K562 (cell line): ENCODE data around the gene TEX48. TPM values are rescaled to one million over a fixed set of nuclear protein-coding genes. Genes with fewer than 3 reads are reported as not detected.

Experiments used
- ATAC-seq: fragments of 200-7000 bp; cut with Tn5 transposase; 3 replicates; pipeline ENCODE4 v1.9.1; 2020; ENCODE audit warnings: moderate library complexity
- BruUV-seq: library from RNA; stranded (reverse); fragments of 400-500 nt; replicated peaks from 2 replicates; lab custom pipeline; 2021; lab: Mats Ljungman, UMichigan
- CTCF ChIA-PET: fragments of 300-600 bp; formaldehyde crosslinking; extraction: SDS; loops from one replicate; lab custom pipeline; 2021; ENCODE audit warnings: low intra/inter-chr PET ratio; lab: Yijun Ruan, JAX
- POLR2A ChIA-PET: fragments of 300-600, 350-650 bp; sonication (Branson Sonifier 250); formaldehyde crosslinking; extraction: SDS; loops from one replicate; lab custom pipeline; 2021; ENCODE audit warnings: antibody characterized with exemption, inconsistent platforms; lab: Yijun Ruan, JAX
- DNase-seq, 4 experiments: peaks; one replicate each; pipeline versions ENCODE4 v3.0.0 to v3.0.0-alpha.2; 2011 to 2018; ENCODE audit warnings: low spot score in 3 of 4, mixed read lengths in 3 of 4; ENCODE audit errors: extremely low read depth in 1 of 4
- FAIRE-seq: peaks from 2 replicates; lab custom pipeline; 2011; peaks lifted over from hg19 to GRCh38; lab: Jason Lieb, UNC
- H2AFZ ChIP-seq: 2 replicates; pipeline ENCODE4 v1.6.0; 2011; ENCODE audit warnings: low read depth, low read length, control low read depth, inconsistent platforms
- H3K27ac ChIP-seq: fragments of 200-600 bp; 3 replicates; pipeline ENCODE4 v1.8.0; 2011; ENCODE audit warnings: low read depth, mild to moderate bottlenecking, control low read depth, inconsistent platforms, low read length, moderate library complexity, mixed read lengths; ENCODE audit errors: extremely low read depth
- H3K27me3 ChIP-seq, 2 experiments: fragments of 300-600 bp in 1 of 2; 2 replicates in 1 of 2; 3 replicates in 1 of 2; pipeline versions ENCODE4 v1.6.0 to v1.8.0; 2011; ENCODE audit warnings: inconsistent platforms in 2 of 2, low read length in 2 of 2, mild to moderate bottlenecking in 1 of 2, mixed read lengths in 1 of 2, moderate library complexity in 1 of 2; ENCODE audit not compliant: control insufficient read depth in 2 of 2, insufficient read depth in 2 of 2
- H3K36me3 ChIP-seq: fragments of 300-600 bp; 3 replicates; pipeline ENCODE4 v1.8.0; 2011; ENCODE audit warnings: mild to moderate bottlenecking, low read length, inconsistent platforms; ENCODE audit not compliant: control insufficient read depth, insufficient read depth
- H3K4me1 ChIP-seq, 2 experiments: fragments of 200-600 bp in 1 of 2; replicated peaks in 1 of 2; 2 replicates in 1 of 2; 3 replicates in 1 of 2; pipeline versions ENCODE4 v1.5.1 to v1.8.0; 2011; ENCODE audit warnings: inconsistent platforms in 2 of 2, low read length in 2 of 2, mild to moderate bottlenecking in 1 of 2, mixed read lengths in 1 of 2, moderate library complexity in 1 of 2; ENCODE audit not compliant: control insufficient read depth in 2 of 2, insufficient read depth in 2 of 2
- H3K4me2 ChIP-seq: 2 replicates; pipeline ENCODE4 v1.6.1; 2011; ENCODE audit warnings: low read length, control low read depth, inconsistent platforms, mixed read lengths; ENCODE audit not compliant: insufficient read depth
- H3K4me3 ChIP-seq: fragments of 200-600 bp; sonication (generic), shearing (Covaris generic); 2 replicates; pipeline ENCODE4 v1.5.1; 2016; ENCODE audit warnings: control low read depth, inconsistent platforms
- H3K79me2 ChIP-seq: fragments of 200-600 bp; 3 replicates; pipeline ENCODE4 v1.8.0; 2011; ENCODE audit warnings: low read length, inconsistent platforms; ENCODE audit not compliant: control insufficient read depth, insufficient read depth
- H3K9ac ChIP-seq, 2 experiments: 2 replicates each; pipeline versions ENCODE4 v1.6.0 to v1.6.1; 2011; ENCODE audit warnings: low read depth in 2 of 2, low read length in 2 of 2, control low read depth in 1 of 2, inconsistent platforms in 1 of 2, mild to moderate bottlenecking in 1 of 2, mixed read lengths in 1 of 2; ENCODE audit not compliant: insufficient read depth in 1 of 2
- H3K9me1 ChIP-seq: one replicate; pipeline ENCODE4 v1.6.0; 2011; ENCODE audit warnings: inconsistent platforms, mild to moderate bottlenecking, low read length, moderate library complexity; ENCODE audit not compliant: control insufficient read depth, insufficient read depth
- H3K9me3 ChIP-seq: replicated peaks from 2 replicates; pipeline ENCODE4 v1.5.1; 2011; ENCODE audit warnings: low read depth, low read length, inconsistent platforms; ENCODE audit not compliant: control insufficient read depth, insufficient read depth
- H4K20me1 ChIP-seq: replicated peaks from 2 replicates; pipeline ENCODE4 v1.6.1; 2011; ENCODE audit warnings: low read length, inconsistent platforms, mixed read lengths; ENCODE audit not compliant: control insufficient read depth, insufficient read depth
- CHCHD3 ChIP-seq: fragments of 250-450 bp; sonication (Bioruptor Pico); IDR thresholded peaks from 2 replicates; pipeline ENCODE4 v2.1.2; 2022; ENCODE audit warnings: mild to moderate bottlenecking
- PHF8 ChIP-seq: fragments of 200-600 bp; sonication (generic); IDR thresholded peaks from 2 replicates; pipeline ENCODE4 v1.6.1; 2012; ENCODE audit warnings: mixed run types, mild to moderate bottlenecking, inconsistent platforms, low read length, moderate library complexity, borderline replicate concordance
- SPI1 ChIP-seq: IDR thresholded peaks from 2 replicates; pipeline ENCODE4 v1.6.1; 2011; ENCODE audit warnings: low read depth, low read length, control low read depth, borderline replicate concordance
- SUPT5H ChIP-seq: fragments of 450-650 bp; IDR thresholded peaks from 2 replicates; pipeline ENCODE4 v1.6.1; 2016
- TFAM ChIP-seq: fragments of 250-450 bp; sonication (Bioruptor Pico); conservative IDR thresholded peaks from 2 replicates; pipeline ENCODE4 v1.5.0; 2021; ENCODE audit warnings: mild to moderate bottlenecking, moderate library complexity
- ZBTB17 ChIP-seq: fragments of 450-650 bp; formaldehyde crosslinking; IDR thresholded peaks from 2 replicates; pipeline ENCODE4 v1.4.0; 2020; ENCODE audit warnings: mild to moderate bottlenecking
- ZBTB8A ChIP-seq: fragments of 450-650 bp; IDR thresholded peaks from 2 replicates; pipeline ENCODE4 v1.6.1; 2018; ENCODE audit warnings: mild to moderate bottlenecking, moderate library complexity; ENCODE audit not compliant: partially characterized antibody
- ZNF24 ChIP-seq: fragments of 450-650 bp; IDR thresholded peaks from 2 replicates; pipeline ENCODE4 v1.6.1; 2016
- ZNF830 ChIP-seq: fragments of 250-450 bp; sonication (Bioruptor Pico); IDR thresholded peaks from 2 replicates; pipeline ENCODE4 v1.5.0; 2021; ENCODE audit warnings: mild to moderate bottlenecking
- whole genome bisulfite sequencing: fragments of 100-300 bp; shearing (Covaris generic); methylation state at CpG from one replicate; pipeline ENCODE4 v1.1.6; 2016; ENCODE audit warnings: low coverage, mixed read lengths; ENCODE audit not compliant: insufficient coverage; ENCODE audit errors: missing lambda C conversion rate; 5-methylcytosine and 5-hydroxymethylcytosine counted together
- in situ Hi-C: fragments of 300-500 bp; cut with MboI; formaldehyde crosslinking; loops from 4 replicates; pipeline ENCODE4 v1.15.0; 2018; ENCODE audit warnings: inconsistent platforms, mixed read lengths
- intact Hi-C: fragments of 100-400 bp; cut with micrococcal nuclease; formaldehyde crosslinking; loops from 2 replicates; pipeline ENCODE4 v1.14.2; 2022
- polyA plus RNA-seq, 8 experiments: library from polyadenylated mRNA; depleted of rRNA in 4 of 8; stranded (reverse) in 5 of 8; unstranded in 3 of 8; fragments of >200 nt; fragmentation: Nextera tagmentation in 2 of 8; fragmentation: Illumina TruSeq in 1 of 8; extraction: Ambion mirVana in 2 of 8; extraction: Trizol in 1 of 8; gene quantifications; 2 replicates each; pipeline versions ENCODE4 v1.2.1 to v1.2.3, GENCODE V29; 2011 to 2014; ENCODE audit warnings: inconsistent platforms in 1 of 8, missing spikeins in 1 of 8
- total RNA-seq, 7 experiments: library from RNA; depleted of rRNA in 6 of 7; stranded (reverse); fragments of >200 nt in 6 of 7; fragmentation: Illumina TruSeq in 2 of 7; extraction: Trizol in 2 of 7; gene quantifications; 2 replicates each; pipeline versions ENCODE4 v1.2.1 to v1.2.3, GENCODE V29; 2011 to 2021; ENCODE audit warnings: low replicate concordance in 1 of 7
- TF ChIP-seq, protein P1 (sequence below), 2 experiments: IDR thresholded peaks; 2 replicates each; pipeline ENCODE4 v1.6.1; 2012; ENCODE audit warnings: improper control_type of control experiment in 2 of 2, low read depth in 2 of 2, low read length in 2 of 2, borderline replicate concordance in 1 of 2
- TF ChIP-seq, protein P2 (sequence below): IDR thresholded peaks from 2 replicates; pipeline ENCODE4 v1.6.1; 2011; ENCODE audit warnings: borderline replicate concordance, low read depth, mild to moderate bottlenecking, moderate library complexity, low read length; ENCODE audit not compliant: insufficient read depth, poor library complexity, severe bottlenecking

TEX48 gene
- total and polyA plus RNA-seq, 9 of the 15 experiments (the other 6 are each of a cell fraction or from before 2014, with no cell fraction given): not detected

DNA sequence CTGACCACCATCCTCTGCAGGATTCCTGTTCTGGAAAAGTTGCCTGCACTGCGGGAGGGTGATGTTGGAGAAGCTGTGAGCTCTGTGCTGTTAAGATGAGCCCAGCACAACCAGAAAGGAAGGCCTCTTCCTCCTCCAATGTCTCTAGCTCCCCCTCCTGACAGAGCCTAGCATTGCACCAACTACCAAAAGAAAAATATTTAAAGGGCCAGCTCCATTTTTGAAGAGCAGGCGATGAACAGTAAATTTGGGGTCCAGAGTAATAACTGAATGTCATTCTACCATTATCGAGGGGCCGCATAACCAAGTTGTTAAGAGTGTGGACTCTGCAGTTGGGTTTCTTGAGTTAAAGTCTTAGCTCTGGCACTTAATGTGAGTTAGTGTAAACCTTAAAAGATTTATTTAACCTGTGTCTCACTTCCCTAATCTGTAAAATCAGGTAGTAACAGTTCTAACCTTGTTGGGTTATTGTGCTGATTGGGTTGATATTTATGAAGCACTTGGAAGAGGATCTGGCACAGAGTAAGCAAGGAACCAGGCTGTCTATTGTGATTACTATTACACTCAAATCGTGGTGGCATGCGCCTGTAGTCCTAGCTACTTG, 28.3 kb downstream of the TEX48 start:
- Histone ChIP-seq H3K36me3 (no peaks in the 10 kb centered on the region), H3K4me3 (no peak overlapping the region), H3K79me2 (no peaks in the 10 kb centered on the region), H3K9me1 (no peaks in the 10 kb centered on the region), H3K4me1 (peaks cover 0 to 5% of the 10 kb centered on the region in 2 experiments; a peak in 1 of 5 replicates), H3K4me2 (no peak overlapping the region), H3K27me3 (peaks cover 0 to 13% of the 10 kb centered on the region in 2 experiments; a peak in 2 of 5 replicates), H4K20me1 (no peaks in the 10 kb centered on the region), H3K9me3 (no peaks in the 10 kb centered on the region), H3K9ac (peak overlapping the region in 1 of 2 experiments; percentile 11; a peak in 1 of 4 replicates), H3K27ac (no peak overlapping the region), H2AFZ (peak overlapping the region; percentile 61; the same call in 1 of the 2 replicates)
- ChIA-PET CTCF (interaction anchor here (0.8 to 2.1 kb wide), 9 partner anchors 63 to 311 kb away, joined by 3 to 14 read pairs (median 4); no protein-coding TSS in a partner anchor), POLR2A (interaction anchor here (0.5 to 1.7 kb wide), 16 partner anchors 9 to 1732 kb away, joined by 3 to 8 read pairs (median 4); partner anchors contain the start of gene ATP6V1G1)
- peak; percentile 87 for ATAC-seq
- 29% methylated on average over 6 of the region's 6 CpGs for WGBS
- no TSS peak for BruUV-seq
- intact Hi-C loops: loop anchor here (1.0 to 5.0 kb wide), 6 partner anchors 115 to 316 kb away; no protein-coding TSS in a partner anchor
- peak; percentile 91 for FAIRE-seq
- in situ Hi-C loops: loop anchor here (5.0 kb wide), 1 partner anchor 221 kb away; no protein-coding TSS in a partner anchor
- DNase-seq: peak; percentile 69 to 79 (median 74)
- TF ChIP-seq, protein P1, sequence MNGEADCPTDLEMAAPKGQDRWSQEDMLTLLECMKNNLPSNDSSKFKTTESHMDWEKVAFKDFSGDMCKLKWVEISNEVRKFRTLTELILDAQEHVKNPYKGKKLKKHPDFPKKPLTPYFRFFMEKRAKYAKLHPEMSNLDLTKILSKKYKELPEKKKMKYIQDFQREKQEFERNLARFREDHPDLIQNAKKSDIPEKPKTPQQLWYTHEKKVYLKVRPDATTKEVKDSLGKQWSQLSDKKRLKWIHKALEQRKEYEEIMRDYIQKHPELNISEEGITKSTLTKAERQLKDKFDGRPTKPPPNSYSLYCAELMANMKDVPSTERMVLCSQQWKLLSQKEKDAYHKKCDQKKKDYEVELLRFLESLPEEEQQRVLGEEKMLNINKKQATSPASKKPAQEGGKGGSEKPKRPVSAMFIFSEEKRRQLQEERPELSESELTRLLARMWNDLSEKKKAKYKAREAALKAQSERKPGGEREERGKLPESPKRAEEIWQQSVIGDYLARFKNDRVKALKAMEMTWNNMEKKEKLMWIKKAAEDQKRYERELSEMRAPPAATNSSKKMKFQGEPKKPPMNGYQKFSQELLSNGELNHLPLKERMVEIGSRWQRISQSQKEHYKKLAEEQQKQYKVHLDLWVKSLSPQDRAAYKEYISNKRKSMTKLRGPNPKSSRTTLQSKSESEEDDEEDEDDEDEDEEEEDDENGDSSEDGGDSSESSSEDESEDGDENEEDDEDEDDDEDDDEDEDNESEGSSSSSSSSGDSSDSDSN (IDR thresholded peaks at IDR 0.05; ENCODE audit: borderline replicate concordance in 1 of 2, low read depth in 2 of 2, low read length in 2 of 2): no peak
- TF ChIP-seq ZBTB17 (CRISPR knock-in tag) (no peak), PHF8 (no peak), SUPT5H (no peak), CHCHD3 (no peak), ZNF24 (no peak), ZBTB8A (no peak), SPI1 (no peak), ZNF830 (CRISPR knock-in tag) (no peak), TFAM (no peak)
- TF ChIP-seq, protein P2, sequence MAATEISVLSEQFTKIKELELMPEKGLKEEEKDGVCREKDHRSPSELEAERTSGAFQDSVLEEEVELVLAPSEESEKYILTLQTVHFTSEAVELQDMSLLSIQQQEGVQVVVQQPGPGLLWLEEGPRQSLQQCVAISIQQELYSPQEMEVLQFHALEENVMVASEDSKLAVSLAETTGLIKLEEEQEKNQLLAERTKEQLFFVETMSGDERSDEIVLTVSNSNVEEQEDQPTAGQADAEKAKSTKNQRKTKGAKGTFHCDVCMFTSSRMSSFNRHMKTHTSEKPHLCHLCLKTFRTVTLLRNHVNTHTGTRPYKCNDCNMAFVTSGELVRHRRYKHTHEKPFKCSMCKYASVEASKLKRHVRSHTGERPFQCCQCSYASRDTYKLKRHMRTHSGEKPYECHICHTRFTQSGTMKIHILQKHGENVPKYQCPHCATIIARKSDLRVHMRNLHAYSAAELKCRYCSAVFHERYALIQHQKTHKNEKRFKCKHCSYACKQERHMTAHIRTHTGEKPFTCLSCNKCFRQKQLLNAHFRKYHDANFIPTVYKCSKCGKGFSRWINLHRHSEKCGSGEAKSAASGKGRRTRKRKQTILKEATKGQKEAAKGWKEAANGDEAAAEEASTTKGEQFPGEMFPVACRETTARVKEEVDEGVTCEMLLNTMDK: no peak
